HEK293T (cell line): ENCODE results near the gene JAML.

Source experiments
- ARNT ChIP-seq: fragments of 450-650 bp; IDR thresholded peaks from 2 replicates; pipeline ENCODE4 v1.6.1; 2017; ENCODE audit warnings: mild to moderate bottlenecking
- BHLHE40 ChIP-seq: fragments of 450-650 bp; IDR thresholded peaks from 2 replicates; pipeline ENCODE4 v1.6.1; 2016; ENCODE audit warnings: mild to moderate bottlenecking, moderate library complexity, borderline replicate concordance
- CTBP1 ChIP-seq: fragments of 450-650 bp; IDR thresholded peaks from 2 replicates; pipeline ENCODE4 v1.6.1; 2016; ENCODE audit warnings: borderline replicate concordance
- FOXA1 ChIP-seq: fragments of 450-650 bp; IDR thresholded peaks from 2 replicates; pipeline ENCODE4 v1.6.1; 2016; ENCODE audit warnings: mild to moderate bottlenecking
- FOXM1 ChIP-seq: fragments of 450-650 bp; IDR thresholded peaks from 2 replicates; pipeline ENCODE4 v1.6.1; 2017; ENCODE audit warnings: mild to moderate bottlenecking, borderline replicate concordance
- HDGF ChIP-seq: fragments of 450-650 bp; IDR thresholded peaks from 2 replicates; pipeline ENCODE4 v1.6.1; 2017; ENCODE audit warnings: antibody characterized with exemption, borderline replicate concordance
- SP1 ChIP-seq: fragments of 450-650 bp; IDR thresholded peaks from 2 replicates; pipeline ENCODE4 v1.6.1; 2017

DNA sequence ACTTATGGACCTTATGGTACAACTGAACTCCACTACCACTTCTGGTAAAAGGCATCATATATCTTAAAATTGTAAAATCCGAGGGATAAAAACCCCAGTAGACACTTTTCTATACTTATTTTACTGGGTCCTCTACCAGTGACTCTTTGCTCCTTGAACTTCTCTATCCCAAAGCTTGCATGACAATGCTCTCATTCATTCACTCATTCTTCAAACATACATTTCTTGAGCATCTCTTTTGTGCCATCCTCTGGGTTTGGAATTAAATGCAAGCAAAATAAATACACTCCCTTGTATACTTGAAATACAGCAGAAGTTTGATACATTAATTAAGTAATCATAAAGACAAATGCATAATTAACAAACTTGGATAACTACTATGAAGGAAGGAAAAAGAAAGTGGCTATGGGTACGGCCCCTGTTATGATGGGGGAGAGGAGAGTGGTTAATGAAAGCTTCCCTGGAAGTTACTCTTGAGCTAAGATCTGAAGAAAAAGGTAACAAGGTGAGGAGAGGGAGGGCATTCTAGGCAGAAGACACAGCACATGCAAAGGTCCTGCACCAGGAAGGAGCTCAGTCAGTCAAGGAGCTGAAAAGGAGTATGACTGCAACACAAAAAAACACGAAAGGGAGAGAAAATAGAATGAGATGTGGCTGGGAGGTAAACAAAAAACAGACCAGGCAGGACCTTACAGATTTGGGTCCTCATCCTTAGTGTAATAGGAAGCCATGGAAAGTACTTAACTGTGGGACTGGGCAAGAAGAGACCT lies 19.4 kb upstream of the JAML start:
- TF ChIP-seq SP1 (no peak), FOXA1 (no peak), HDGF (no peak), BHLHE40 (no peak), FOXM1 (no peak), CTBP1 (no peak), ARNT (no peak)
